ENCODE data around the gene ZMAT2.
"Not testable (repeated sequence)": the region's sequence is repeated elsewhere in the genome, so short reads cannot be mapped to it uniquely, and the experiment has no call there.

GRCh38 chr5:140660371-140660770, 39.9 kb upstream of the ZMAT2 start:
- TF ChIP-seq POLR2A (IDR thresholded peaks at IDR 0.05; ENCODE audit: low read length); GATA1 (IDR thresholded peaks at IDR 0.05; ENCODE audit: low read depth, low read length): not testable (repeated sequence)

Data from erythroblast (primary cell).